IMR-90 (cell line): Measurements from ENCODE around the gene USP4.
"Not testable (repeated sequence)": the region's sequence is repeated elsewhere in the genome, so short reads cannot be mapped to it uniquely, and the experiment has no call there.

ENCODE experiments used
- CEBPB ChIP-seq: IDR thresholded peaks from 2 replicates; pipeline ENCODE4 v1.6.1; 2012; ENCODE audit warnings: low read depth, low read length, improper control_type of control experiment
- CHD1 ChIP-seq: IDR thresholded peaks from 2 replicates; pipeline ENCODE4 v1.6.1; 2012; ENCODE audit warnings: low read depth, low read length, improper control_type of control experiment
- MAFK ChIP-seq: IDR thresholded peaks from 2 replicates; pipeline ENCODE4 v1.6.1; 2012; ENCODE audit warnings: low read depth, low read length, improper control_type of control experiment
- MAZ ChIP-seq: IDR thresholded peaks from 2 replicates; pipeline ENCODE4 v1.6.1; 2012; ENCODE audit warnings: low read depth, mild to moderate bottlenecking, low read length, improper control_type of control experiment, moderate library complexity, borderline replicate concordance
- MXI1 ChIP-seq: IDR thresholded peaks from 2 replicates; pipeline ENCODE4 v1.6.1; 2012; ENCODE audit warnings: low read depth, mild to moderate bottlenecking, low read length, moderate library complexity, borderline replicate concordance
- POLR2A ChIP-seq: IDR thresholded peaks from 2 replicates; pipeline ENCODE4 v1.6.1; 2012; ENCODE audit warnings: mild to moderate bottlenecking, low read depth, low read length
- RAD21 ChIP-seq: IDR thresholded peaks from 2 replicates; pipeline ENCODE4 v1.6.1; 2012; ENCODE audit warnings: low read length, improper control_type of control experiment
- RCOR1 ChIP-seq: IDR thresholded peaks from 2 replicates; pipeline ENCODE4 v1.6.1; 2012; ENCODE audit warnings: mild to moderate bottlenecking, low read length, improper control_type of control experiment; ENCODE audit not compliant: insufficient replicate concordance
- SMC3 ChIP-seq: fragments of 150-350 bp; IDR thresholded peaks from 2 replicates; pipeline ENCODE4 v1.6.1; 2016; ENCODE audit warnings: low read depth, mild to moderate bottlenecking, antibody characterized with exemption, low read length, moderate library complexity
- TF ChIP-seq, protein P1 (sequence below): conservative IDR thresholded peaks from 2 replicates; pipeline ENCODE4 v1.5.1; 2012; ENCODE audit warnings: mild to moderate bottlenecking, low read depth, low read length, improper control_type of control experiment
- TF ChIP-seq, protein P2 (sequence below): fragments of 150-350 bp; IDR thresholded peaks from 2 replicates; pipeline ENCODE4 v1.6.1; 2016; ENCODE audit warnings: low read depth, mild to moderate bottlenecking, low read length, moderate library complexity, borderline replicate concordance
- TF ChIP-seq, protein P3 (sequence below): fragments of 150-350 bp; IDR thresholded peaks from 2 replicates; pipeline ENCODE4 v1.6.1; 2017; ENCODE audit warnings: mild to moderate bottlenecking, antibody characterized with exemption, low read length, low read depth

DNA sequence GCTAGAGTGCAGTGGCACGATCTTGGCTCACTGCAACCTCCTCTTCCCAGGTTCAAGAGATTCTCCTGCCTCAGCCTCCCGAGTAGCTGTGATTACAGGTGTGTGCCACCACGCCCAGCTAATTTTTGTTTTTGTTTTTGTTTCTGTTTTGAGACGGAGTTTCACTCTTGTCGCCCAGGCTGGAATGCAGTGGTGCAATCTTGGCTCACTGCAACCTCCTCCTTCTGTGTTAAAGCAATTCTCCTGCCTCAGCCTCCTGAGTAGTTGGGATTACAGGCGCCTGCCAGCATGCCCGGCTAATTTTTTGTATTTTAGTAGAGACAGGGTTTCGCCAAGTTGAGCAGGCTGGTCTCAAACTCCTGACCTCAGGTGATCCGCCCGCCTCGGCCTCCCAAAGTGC, 99.8 kb downstream of the USP4 start:
- TF ChIP-seq, protein P1, sequence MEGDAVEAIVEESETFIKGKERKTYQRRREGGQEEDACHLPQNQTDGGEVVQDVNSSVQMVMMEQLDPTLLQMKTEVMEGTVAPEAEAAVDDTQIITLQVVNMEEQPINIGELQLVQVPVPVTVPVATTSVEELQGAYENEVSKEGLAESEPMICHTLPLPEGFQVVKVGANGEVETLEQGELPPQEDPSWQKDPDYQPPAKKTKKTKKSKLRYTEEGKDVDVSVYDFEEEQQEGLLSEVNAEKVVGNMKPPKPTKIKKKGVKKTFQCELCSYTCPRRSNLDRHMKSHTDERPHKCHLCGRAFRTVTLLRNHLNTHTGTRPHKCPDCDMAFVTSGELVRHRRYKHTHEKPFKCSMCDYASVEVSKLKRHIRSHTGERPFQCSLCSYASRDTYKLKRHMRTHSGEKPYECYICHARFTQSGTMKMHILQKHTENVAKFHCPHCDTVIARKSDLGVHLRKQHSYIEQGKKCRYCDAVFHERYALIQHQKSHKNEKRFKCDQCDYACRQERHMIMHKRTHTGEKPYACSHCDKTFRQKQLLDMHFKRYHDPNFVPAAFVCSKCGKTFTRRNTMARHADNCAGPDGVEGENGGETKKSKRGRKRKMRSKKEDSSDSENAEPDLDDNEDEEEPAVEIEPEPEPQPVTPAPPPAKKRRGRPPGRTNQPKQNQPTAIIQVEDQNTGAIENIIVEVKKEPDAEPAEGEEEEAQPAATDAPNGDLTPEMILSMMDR: not testable (repeated sequence)
- not testable (repeated sequence) for TF ChIP-seq POLR2A, RCOR1, SMC3, MAFK, RAD21, CHD1, MXI1, MAZ, CEBPB
- TF ChIP-seq, protein P2, sequence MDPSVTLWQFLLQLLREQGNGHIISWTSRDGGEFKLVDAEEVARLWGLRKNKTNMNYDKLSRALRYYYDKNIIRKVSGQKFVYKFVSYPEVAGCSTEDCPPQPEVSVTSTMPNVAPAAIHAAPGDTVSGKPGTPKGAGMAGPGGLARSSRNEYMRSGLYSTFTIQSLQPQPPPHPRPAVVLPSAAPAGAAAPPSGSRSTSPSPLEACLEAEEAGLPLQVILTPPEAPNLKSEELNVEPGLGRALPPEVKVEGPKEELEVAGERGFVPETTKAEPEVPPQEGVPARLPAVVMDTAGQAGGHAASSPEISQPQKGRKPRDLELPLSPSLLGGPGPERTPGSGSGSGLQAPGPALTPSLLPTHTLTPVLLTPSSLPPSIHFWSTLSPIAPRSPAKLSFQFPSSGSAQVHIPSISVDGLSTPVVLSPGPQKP: not testable (repeated sequence)
- TF ChIP-seq, protein P3, sequence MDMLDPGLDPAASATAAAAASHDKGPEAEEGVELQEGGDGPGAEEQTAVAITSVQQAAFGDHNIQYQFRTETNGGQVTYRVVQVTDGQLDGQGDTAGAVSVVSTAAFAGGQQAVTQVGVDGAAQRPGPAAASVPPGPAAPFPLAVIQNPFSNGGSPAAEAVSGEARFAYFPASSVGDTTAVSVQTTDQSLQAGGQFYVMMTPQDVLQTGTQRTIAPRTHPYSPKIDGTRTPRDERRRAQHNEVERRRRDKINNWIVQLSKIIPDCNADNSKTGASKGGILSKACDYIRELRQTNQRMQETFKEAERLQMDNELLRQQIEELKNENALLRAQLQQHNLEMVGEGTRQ: not testable (repeated sequence)
